CD4-positive, alpha-beta T cell treated with Interleukin-21 for 1 hour (primary cell): Measurements from ENCODE around the gene RFLNA.
"Not testable (repeated sequence)": the region's sequence is repeated elsewhere in the genome, so short reads cannot be mapped to it uniquely, and the experiment has no call there.

Source experiments
- DNase-seq: peaks from one replicate; pipeline ENCODE4 v3.0.0-alpha.2; 2020

Gene RFLNA

GRCh38 chr12:124321556-124322270, 26.8 kb downstream of the RFLNA start:
- no peak for DNase-seq

- DNase-seq: no peak
Observed at GRCh38 chr12:124322271-124322998, 27.5 kb downstream of the RFLNA start.

- DNase-seq: not testable (repeated sequence)
Observed at GRCh38 chr12:124322999-124323328, 28.1 kb downstream of the RFLNA start.

GRCh38 chr12:124323771-124324530, 29.1 kb downstream of the RFLNA start:
- DNase-seq: peak; percentile 32

GRCh38 chr12:124324803-124325705, 30.2 kb downstream of the RFLNA start:
- DNase-seq: no peak

GRCh38 chr12:124326104-124326503, 31.2 kb downstream of the RFLNA start:
- DNase-seq: no peak

- no peak for DNase-seq
Observed at GRCh38 chr12:124326871-124327270, 32.0 kb downstream of the RFLNA start.

GRCh38 chr12:124327362-124328043, 32.6 kb downstream of the RFLNA start:
- DNase-seq: no peak

- DNase-seq: no peak
Observed at GRCh38 chr12:124328116-124328515, 33.2 kb downstream of the RFLNA start.

GRCh38 chr12:124328636-124329035, 33.7 kb downstream of the RFLNA start:
- DNase-seq: no peak

- DNase-seq: no peak
Observed at GRCh38 chr12:124332058-124332672, 37.3 kb downstream of the RFLNA start.

- no peak for DNase-seq
Observed at GRCh38 chr12:124332900-124333299, 38.0 kb downstream of the RFLNA start.

- DNase-seq: no peak
Observed at GRCh38 chr12:124333724-124334123, 38.8 kb downstream of the RFLNA start.

- DNase-seq: no peak
Observed at GRCh38 chr12:124334266-124334665, 39.4 kb downstream of the RFLNA start.

GRCh38 chr12:124334976-124335375, 40.1 kb downstream of the RFLNA start:
- no peak for DNase-seq

- DNase-seq: no peak
Observed at GRCh38 chr12:124335426-124336183, 40.7 kb downstream of the RFLNA start.

GRCh38 chr12:124336184-124336437, 41.2 kb downstream of the RFLNA start:
- DNase-seq: no peak

GRCh38 chr12:124336742-124337520, 42.0 kb downstream of the RFLNA start:
- no peak for DNase-seq

- DNase-seq: no peak
Observed at GRCh38 chr12:124337622-124338021, 42.7 kb downstream of the RFLNA start.

GRCh38 chr12:124338448-124338847, 43.6 kb downstream of the RFLNA start:
- no peak for DNase-seq
